Endothelial cell of umbilical vein (primary cell): ENCODE measurements around the gene MRPS35.

Experiments
- EZH2 ChIP-seq: IDR thresholded peaks from 2 replicates; pipeline ENCODE4 v1.6.1; 2012; ENCODE audit warnings: borderline replicate concordance, low read depth, mild to moderate bottlenecking, moderate library complexity, low read length, inconsistent platforms; ENCODE audit not compliant: severe bottlenecking
- POLR2A ChIP-seq: IDR thresholded peaks from 2 replicates; pipeline ENCODE4 v1.6.1; 2012; ENCODE audit warnings: low read depth, mild to moderate bottlenecking, control low read depth, low read length
- TF ChIP-seq, protein P1 (sequence below), 2 donors: IDR thresholded peaks; 1 replicate in 1 of 2; 2 replicates in 1 of 2; pipeline ENCODE4 v1.5.1; 2011; ENCODE audit warnings: low read length in 2 of 2, mild to moderate bottlenecking in 2 of 2, moderate library complexity in 2 of 2, control low read depth in 1 of 2, inconsistent platforms in 1 of 2, low read depth in 1 of 2; ENCODE audit not compliant: insufficient read depth in 1 of 2; ENCODE audit errors: extremely low read depth in 1 of 2

DNA sequence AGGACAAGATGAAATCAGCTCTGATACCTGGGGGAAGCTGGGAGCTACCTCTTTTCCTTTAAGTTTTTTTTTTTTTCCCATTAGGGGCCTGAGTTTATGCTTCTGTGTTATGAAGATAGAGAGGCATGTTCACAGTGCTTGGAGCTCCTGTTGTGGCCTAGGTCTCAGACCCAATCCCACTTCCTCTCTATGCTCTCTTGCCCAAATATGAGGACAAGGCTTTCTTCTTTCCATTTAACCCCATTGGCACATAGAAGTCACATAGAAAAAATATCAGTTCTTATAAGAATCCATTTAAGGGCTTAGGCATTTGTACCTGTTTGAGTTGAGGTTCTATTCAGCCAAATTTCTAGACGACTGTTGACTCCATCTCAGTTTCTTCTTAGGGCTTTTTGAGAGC lies 12.6 kb downstream of the MRPS35 start:
- TF ChIP-seq POLR2A: no peak
- TF ChIP-seq EZH2: no peak
- TF ChIP-seq, protein P1, sequence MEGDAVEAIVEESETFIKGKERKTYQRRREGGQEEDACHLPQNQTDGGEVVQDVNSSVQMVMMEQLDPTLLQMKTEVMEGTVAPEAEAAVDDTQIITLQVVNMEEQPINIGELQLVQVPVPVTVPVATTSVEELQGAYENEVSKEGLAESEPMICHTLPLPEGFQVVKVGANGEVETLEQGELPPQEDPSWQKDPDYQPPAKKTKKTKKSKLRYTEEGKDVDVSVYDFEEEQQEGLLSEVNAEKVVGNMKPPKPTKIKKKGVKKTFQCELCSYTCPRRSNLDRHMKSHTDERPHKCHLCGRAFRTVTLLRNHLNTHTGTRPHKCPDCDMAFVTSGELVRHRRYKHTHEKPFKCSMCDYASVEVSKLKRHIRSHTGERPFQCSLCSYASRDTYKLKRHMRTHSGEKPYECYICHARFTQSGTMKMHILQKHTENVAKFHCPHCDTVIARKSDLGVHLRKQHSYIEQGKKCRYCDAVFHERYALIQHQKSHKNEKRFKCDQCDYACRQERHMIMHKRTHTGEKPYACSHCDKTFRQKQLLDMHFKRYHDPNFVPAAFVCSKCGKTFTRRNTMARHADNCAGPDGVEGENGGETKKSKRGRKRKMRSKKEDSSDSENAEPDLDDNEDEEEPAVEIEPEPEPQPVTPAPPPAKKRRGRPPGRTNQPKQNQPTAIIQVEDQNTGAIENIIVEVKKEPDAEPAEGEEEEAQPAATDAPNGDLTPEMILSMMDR (IDR thresholded peaks at IDR 0.05; ENCODE audit: extremely low read depth in 1 of 2, insufficient read depth in 1 of 2, low read depth in 1 of 2, low read length in 2 of 2): no peak
